H1 (cell line): ENCODE measurements around the gene CAMTA1. TPM values are rescaled to one million over a fixed set of nuclear protein-coding genes. Genes with fewer than 3 reads are reported as not detected.

Experiments used
- CTCF ChIA-PET: fragments of 300-600 bp; sonication (Branson Sonifier 250); formaldehyde crosslinking; loops from one replicate; lab custom pipeline; 2021; ENCODE audit not compliant: partially characterized antibody; lab: Charles Lee
- POLR2A ChIA-PET: fragments of 300-600 bp; sonication (Branson Sonifier 250); formaldehyde crosslinking; loops from one replicate; lab custom pipeline; 2021; ENCODE audit warnings: inconsistent platforms; ENCODE audit not compliant: partially characterized antibody; lab: Charles Lee
- DNase-seq, 2 experiments: peaks; one replicate each; pipeline versions ENCODE4 v3.0.0 to v3.0.0-alpha.2; 2010 to 2022; ENCODE audit warnings: low spot score in 2 of 2, low read depth in 1 of 2, mixed read lengths in 1 of 2
- FAIRE-seq: peaks from 2 replicates; lab custom pipeline; 2011; peaks lifted over from hg19 to GRCh38; lab: Jason Lieb, UNC
- H2AFZ ChIP-seq: 2 replicates; pipeline ENCODE4 v1.8.1; 2012; ENCODE audit warnings: low read length, inconsistent platforms
- H2AK5ac ChIP-seq: 2 replicates; pipeline ENCODE4 v1.6.1; 2013; ENCODE audit warnings: low read depth, low read length
- H2BK120ac ChIP-seq: replicated peaks from 2 replicates; pipeline ENCODE3; 2013; ENCODE audit warnings: low read depth, low read length, inconsistent platforms
- H2BK12ac ChIP-seq: 2 replicates; pipeline ENCODE4 v1.6.1; 2013; ENCODE audit warnings: low read depth, low read length
- H2BK15ac ChIP-seq: 2 replicates; pipeline ENCODE4 v1.6.1; 2013; ENCODE audit warnings: low read length
- H2BK20ac ChIP-seq: 2 replicates; pipeline ENCODE4 v1.6.1; 2013; ENCODE audit warnings: low read length
- H2BK5ac ChIP-seq: 2 replicates; pipeline ENCODE4 v1.6.1; 2013; ENCODE audit warnings: low read depth, low read length
- H3K14ac ChIP-seq: 2 replicates; pipeline ENCODE4 v1.6.1; 2013; ENCODE audit warnings: inconsistent platforms; ENCODE audit not compliant: insufficient read length
- H3K18ac ChIP-seq: 2 replicates; pipeline ENCODE4 v1.6.1; 2013; ENCODE audit warnings: low read length; ENCODE audit errors: extremely low read depth
- H3K23ac ChIP-seq: 2 replicates; pipeline ENCODE4 v1.6.1; 2013; ENCODE audit warnings: inconsistent platforms; ENCODE audit not compliant: insufficient read length
- H3K23me2 ChIP-seq: 2 replicates; pipeline ENCODE4 v1.6.1; 2013; ENCODE audit warnings: low read depth, low read length
- H3K27ac ChIP-seq: 2 replicates; pipeline ENCODE4 v1.6.1; 2011; ENCODE audit warnings: low read depth, low read length, inconsistent platforms
- H3K27me3 ChIP-seq, 4 experiments: replicated peaks in 1 of 4; 1 replicate in 1 of 4; 2 replicates in 3 of 4; pipeline versions ENCODE4 v1.6.1 to v1.8.1; 2011 to 2013; ENCODE audit warnings: low read length in 3 of 4, mild to moderate bottlenecking in 3 of 4, inconsistent platforms in 2 of 4, mixed read lengths in 2 of 4, moderate library complexity in 1 of 4; ENCODE audit not compliant: control insufficient read depth in 3 of 4, insufficient read depth in 3 of 4; ENCODE audit errors: extremely low read depth in 1 of 4
- H3K36me3 ChIP-seq, 4 experiments: 2 replicates each; pipeline versions ENCODE4 v1.6.1 to v1.8.1; 2011 to 2013; ENCODE audit warnings: mild to moderate bottlenecking in 4 of 4, low read length in 3 of 4, moderate library complexity in 2 of 4, control low read depth in 1 of 4, inconsistent platforms in 1 of 4; ENCODE audit not compliant: insufficient read depth in 4 of 4, control insufficient read depth in 2 of 4
- H3K4ac ChIP-seq: replicated peaks from 2 replicates; pipeline ENCODE3; 2013; ENCODE audit warnings: low read length, low read depth, mixed read lengths, inconsistent platforms; ENCODE audit not compliant: insufficient read length
- H3K4me1 ChIP-seq, 4 experiments: replicated peaks in 1 of 4; 1 replicate in 1 of 4; 2 replicates in 3 of 4; pipeline versions ENCODE4 v1.6.1 to v1.8.1; 2011 to 2013; ENCODE audit warnings: low read length in 3 of 4, inconsistent platforms in 2 of 4, mixed read lengths in 1 of 4; ENCODE audit not compliant: insufficient read depth in 4 of 4, control insufficient read depth in 3 of 4
- H3K4me2 ChIP-seq, 2 experiments: 2 replicates each; pipeline versions ENCODE4 v1.6.1 to v1.8.1; 2011 to 2013; ENCODE audit warnings: low read depth in 2 of 2, low read length in 2 of 2, control low read depth in 1 of 2, inconsistent platforms in 1 of 2, mild to moderate bottlenecking in 1 of 2; ENCODE audit not compliant: insufficient read depth in 1 of 2
- H3K4me3 ChIP-seq, 4 experiments: fragments of 200-600, 300-600 bp in 1 of 4; sonication (generic), shearing (Covaris generic), sonication (Bioruptor Twin) in 1 of 4; 2 replicates each; pipeline versions ENCODE4 v1.5.1 to v1.8.1; 2011 to 2016; ENCODE audit warnings: low read length in 4 of 4, low read depth in 3 of 4, control low read depth in 2 of 4, inconsistent platforms in 2 of 4, mild to moderate bottlenecking in 2 of 4, mixed read lengths in 1 of 4, moderate library complexity in 1 of 4; ENCODE audit not compliant: insufficient read depth in 2 of 4; ENCODE audit errors: extremely low read depth in 1 of 4
- H3K56ac ChIP-seq: replicated peaks from 2 replicates; pipeline ENCODE3; 2013; ENCODE audit warnings: low read depth, mild to moderate bottlenecking, mixed read lengths, low read length, inconsistent platforms; ENCODE audit not compliant: insufficient read length
- H3K79me1 ChIP-seq: 2 replicates; pipeline ENCODE4 v1.6.1; 2013; ENCODE audit warnings: low read depth, low read length, control low read depth
- H3K79me2 ChIP-seq, 2 experiments: 2 replicates each; pipeline versions ENCODE4 v1.6.1 to v1.8.1; 2012 to 2013; ENCODE audit warnings: low read length in 2 of 2, mild to moderate bottlenecking in 2 of 2, inconsistent platforms in 1 of 2; ENCODE audit not compliant: insufficient read depth in 2 of 2, control insufficient read depth in 1 of 2
- H3K9ac ChIP-seq, 4 experiments: replicated peaks in 1 of 4; 1 replicate in 1 of 4; 2 replicates in 3 of 4; pipeline versions ENCODE4 v1.6.1 to v1.8.1; 2011 to 2013; ENCODE audit warnings: low read depth in 3 of 4, low read length in 3 of 4, control low read depth in 2 of 4, mild to moderate bottlenecking in 2 of 4, moderate library complexity in 2 of 4, inconsistent platforms in 1 of 4; ENCODE audit errors: extremely low read depth in 1 of 4
- H3K9me3 ChIP-seq, 2 experiments: 2 replicates each; pipeline versions ENCODE4 v1.6.1 to v1.8.1; 2012 to 2013; ENCODE audit warnings: mild to moderate bottlenecking in 2 of 2, moderate library complexity in 2 of 2, control low read depth in 1 of 2, inconsistent platforms in 1 of 2, low read depth in 1 of 2, low read length in 1 of 2, mixed read lengths in 1 of 2; ENCODE audit not compliant: insufficient read depth in 2 of 2
- H4K20me1 ChIP-seq, 2 experiments: replicated peaks in 1 of 2; 2 replicates each; pipeline versions ENCODE3 to v1.8.1; 2011 to 2013; ENCODE audit warnings: inconsistent platforms in 2 of 2, low read length in 2 of 2, mild to moderate bottlenecking in 1 of 2; ENCODE audit not compliant: insufficient read depth in 2 of 2, control insufficient read depth in 1 of 2
- H4K5ac ChIP-seq: 2 replicates; pipeline ENCODE4 v1.6.1; 2013; ENCODE audit warnings: low read length, low read depth, mixed read lengths, inconsistent platforms; ENCODE audit not compliant: insufficient read length
- H4K8ac ChIP-seq: 2 replicates; pipeline ENCODE4 v1.8.0; 2013; ENCODE audit warnings: mild to moderate bottlenecking, moderate library complexity, low read length, inconsistent platforms; ENCODE audit not compliant: insufficient read depth; ENCODE audit errors: extremely low read depth
- H4K91ac ChIP-seq: replicated peaks from 2 replicates; pipeline ENCODE3; 2013; ENCODE audit warnings: low read length, mixed read lengths, inconsistent platforms; ENCODE audit not compliant: insufficient read length
- ATF3 ChIP-seq: IDR thresholded peaks from 2 replicates; pipeline ENCODE4 v1.6.1; 2011; ENCODE audit warnings: low read depth, mild to moderate bottlenecking, low read length; ENCODE audit not compliant: insufficient read depth
- CBX5 ChIP-seq: fragments of 300-800, 300-1000 bp; sonication (generic); IDR thresholded peaks from 2 replicates; pipeline ENCODE4 v1.7.1; 2016; ENCODE audit warnings: antibody characterized with exemption, low read length, low read depth
- CTBP2 ChIP-seq: IDR thresholded peaks from 2 replicates; pipeline ENCODE4 v1.7.0; 2011; ENCODE audit warnings: borderline replicate concordance, mild to moderate bottlenecking, moderate library complexity, mixed read lengths, low read length; ENCODE audit not compliant: insufficient read depth, insufficient read length
- EGR1 ChIP-seq: IDR thresholded peaks from 2 replicates; pipeline ENCODE4 v1.6.1; 2011; ENCODE audit warnings: low read depth, low read length, borderline replicate concordance
- PHF8 ChIP-seq: fragments of 200-600 bp; sonication (generic); conservative IDR thresholded peaks from 2 replicates; pipeline ENCODE4 v1.7.1; 2012; ENCODE audit warnings: low read depth, mild to moderate bottlenecking, inconsistent platforms, low read length, moderate library complexity
- POLR2A ChIP-seq, 2 experiments: IDR thresholded peaks; 1 replicate in 1 of 2; 2 replicates in 1 of 2; pipeline ENCODE4 v1.6.1; 2011; ENCODE audit warnings: low read depth in 2 of 2, low read length in 2 of 2, mild to moderate bottlenecking in 2 of 2; ENCODE audit errors: control extremely low read depth in 1 of 2
- POLR2AphosphoS5 ChIP-seq: IDR thresholded peaks from 2 replicates; pipeline ENCODE4 v1.6.1; 2011; ENCODE audit warnings: low read depth, low read length
- SIN3A ChIP-seq, 2 experiments: IDR thresholded peaks in 1 of 2; conservative IDR thresholded peaks in 1 of 2; 2 replicates each; pipeline ENCODE4 v1.6.1; 2011 to 2012; ENCODE audit warnings: low read length in 2 of 2, improper control_type of control experiment in 1 of 2, low read depth in 1 of 2, mild to moderate bottlenecking in 1 of 2
- TAF1 ChIP-seq: IDR thresholded peaks from 2 replicates; pipeline ENCODE4 v1.6.1; 2011; ENCODE audit warnings: mild to moderate bottlenecking, low read depth, low read length
- TCF12 ChIP-seq: IDR thresholded peaks from 2 replicates; pipeline ENCODE4 v1.6.1; 2011; ENCODE audit warnings: low read depth, mild to moderate bottlenecking, low read length
- WGBS, 2 experiments: shearing (Covaris generic) in 1 of 2; methylation state at CpG; one replicate each; pipeline versions ENCODE4 v1.1.6 to v1.1.7; 2013 to 2015; ENCODE audit warnings: low lambda C conversion rate in 2 of 2, mixed read lengths in 2 of 2, inconsistent platforms in 1 of 2, low coverage in 1 of 2, missing lambda C conversion rate in 1 of 2; ENCODE audit not compliant: insufficient replicate concordance in 2 of 2, insufficient coverage in 1 of 2, insufficient read length in 1 of 2; ENCODE audit errors: extremely low coverage in 1 of 2, missing lambda C conversion rate in 1 of 2; 5-methylcytosine and 5-hydroxymethylcytosine counted together
- polyA plus RNA-seq, 7 experiments: library from polyadenylated mRNA; depleted of rRNA in 3 of 7; stranded (reverse) in 5 of 7; unstranded in 2 of 7; fragments of >200 nt in 5 of 7; fragments of 200-250 nt in 2 of 7; gene quantifications; 1 replicate in 5 of 7; 2 replicates in 1 of 7; 4 replicates in 1 of 7; pipeline versions ENCODE4 v1.2.1 to v1.2.3, GENCODE V29; 2011 to 2013; ENCODE audit warnings: missing spikeins in 2 of 7, mixed read lengths in 2 of 7
- total RNA-seq: library from RNA; stranded (reverse); fragmentation: NEBNext Ultra II Directional; extraction: Animal tissue kit (Norgen Biotek cat#: 25700); gene quantifications from 2 replicates; pipeline ENCODE4 v1.2.1, GENCODE V29; 2021

CAMTA1 gene
- total and polyA plus RNA-seq, 2 of the 8 experiments (the other 6 are each of a cell fraction or from before 2014, with no cell fraction given): 65.0 to 119 TPM

- Histone ChIP-seq H3K23me2 (peaks cover 13% of the 10 kb centered on the region; the same call in 1 of the 2 replicates), H3K9ac (no peak overlapping the region), H4K91ac (no peak overlapping the region), H3K79me2 (no peaks in the 10 kb centered on the region), H2BK15ac (no peak overlapping the region), H2BK120ac (no peak overlapping the region), H3K23ac (no peak overlapping the region), H3K9me3 (no peaks in the 10 kb centered on the region), H2BK12ac (no peak overlapping the region), H4K5ac (no peak overlapping the region), H3K27ac (no peak overlapping the region), H2AFZ (no peak overlapping the region), H3K36me3 (no peaks in the 10 kb centered on the region), H3K56ac (no peak overlapping the region), H2BK5ac (no peak overlapping the region), H3K4me1 (no peaks in the 10 kb centered on the region; a peak in 2 of 7 replicates), H2BK20ac (no peak overlapping the region), H3K4ac (no peak overlapping the region), H3K27me3 (no peaks in the 10 kb centered on the region), H3K4me3 (no peak overlapping the region), H3K14ac (no peak overlapping the region), H3K18ac (no peak overlapping the region), H3K79me1 (no peaks in the 10 kb centered on the region; the same call in 1 of the 2 replicates), H3K4me2 (no peak overlapping the region), H2AK5ac (no peak overlapping the region), H4K8ac (no peak overlapping the region), H4K20me1 (peaks cover 0 to 12% of the 10 kb centered on the region in 2 experiments)
- CTCF ChIA-PET: interaction anchor here (0.7 to 23.6 kb wide), 5 partner anchors 11 to 183 kb away, joined by 3 to 554 read pairs (median 3); no protein-coding TSS in a partner anchor
- TF ChIP-seq SIN3A (conservative IDR thresholded peaks at IDR 0.05 in 1 of 2, IDR thresholded peaks at IDR 0.05 in 1 of 2; ENCODE audit: low read depth in 1 of 2, low read length in 2 of 2) (no peak), PHF8 (no peak), TAF1 (no peak), TCF12 (no peak), POLR2AphosphoS5 (no peak), CTBP2 (no peak), ATF3 (no peak), POLR2A (IDR thresholded peaks at IDR 0.05; ENCODE audit: control extremely low read depth in 1 of 2, low read depth in 2 of 2, low read length in 2 of 2) (no peak), CBX5 (no peak), EGR1 (no peak)
- POLR2A ChIA-PET: no interaction called here
- no peak for DNase-seq
- 74% methylated on average over 17 of the region's 17 CpGs; no CpG with 5 or more reads in 1 of the 2 experiments for WGBS, 2 experiments
- no peak for FAIRE-seq
These were observed 872.2 kb downstream of the CAMTA1 start for GRCh38 chr1:7657287-7658016.
